IMR-90 (cell line): ENCODE results near the gene DUOX1. TPM values are rescaled to one million over a fixed set of nuclear protein-coding genes. Genes with fewer than 3 reads are reported as not detected.

Experiments used
- polyA plus RNA-seq, 3 experiments: library from polyadenylated mRNA; depleted of rRNA; stranded (reverse); fragments of >200 nt; gene quantifications; 2 replicates each; pipeline ENCODE4 v1.2.3, GENCODE V29; 2012; ENCODE audit warnings: low replicate concordance in 1 of 3
- total RNA-seq: library from RNA; depleted of rRNA; stranded (reverse); fragments of >200 nt; gene quantifications from 2 replicates; pipeline ENCODE4 v1.2.3, GENCODE V29; 2012; rRNA removed

DUOX1 gene
- total and polyA plus RNA-seq, 2 of the 4 experiments (the other 2 are of a cell fraction): not detected

Other genes with a start within 250 kb of the DUOX1 start
- not detected in 2 replicates for gene TERB2, start 173.3 kb upstream of the DUOX1 start, total RNA-seq
- not detected in 2 replicates for gene TERB2, start 173.3 kb upstream of the DUOX1 start, polyA plus RNA-seq (2012; rRNA removed)
- 21.9 and 34.2 TPM in 2 replicates for gene SORD, start 106.8 kb upstream of the DUOX1 start, total RNA-seq
- gene SORD, start 106.8 kb upstream of the DUOX1 start, polyA plus RNA-seq (2012; rRNA removed): 27.6 and 30.8 TPM in 2 replicates
- gene DUOX2, start 15.8 kb upstream of the DUOX1 start, total RNA-seq: not detected in 2 replicates
- gene DUOX2, start 15.8 kb upstream of the DUOX1 start, polyA plus RNA-seq (2012; rRNA removed): 0.03 TPM in 1 of 2 replicates, not detected in the other
- gene DUOXA2, start 15.7 kb upstream of the DUOX1 start, total RNA-seq: not detected in 2 replicates
- not detected in 2 replicates for gene DUOXA2, start 15.7 kb upstream of the DUOX1 start, polyA plus RNA-seq (2012; rRNA removed)
- not detected in 2 replicates for gene DUOXA1, start 115 bp upstream of the DUOX1 start, total RNA-seq
- gene DUOXA1, start 115 bp upstream of the DUOX1 start, polyA plus RNA-seq (2012; rRNA removed): 0.02 TPM in 1 of 2 replicates, not detected in the other
- gene SHF, start 58.0 kb downstream of the DUOX1 start, total RNA-seq: 1.8 and 2.2 TPM in 2 replicates
- 3.5 and 3.8 TPM in 2 replicates for gene SHF, start 58.0 kb downstream of the DUOX1 start, polyA plus RNA-seq (2012; rRNA removed)
- not detected in 2 replicates for gene SLC28A2, start 122.2 kb downstream of the DUOX1 start, total RNA-seq
- not detected in 2 replicates for gene SLC28A2, start 122.2 kb downstream of the DUOX1 start, polyA plus RNA-seq (2012; rRNA removed)
- 0.18 and 0.28 TPM in 2 replicates for gene GATM, start 248.6 kb downstream of the DUOX1 start, total RNA-seq
- gene GATM, start 248.6 kb downstream of the DUOX1 start, polyA plus RNA-seq (2012; rRNA removed): 0.10 and 0.14 TPM in 2 replicates